T-helper 1 cell treated with Interleukin-12 subunit alpha and Interleukin-12 subunit beta and Interleukin-4 antibody, amounts not matched to agents 30 μg/mL and 1 μg/mL, for 36 hours (primary cell): ENCODE data around the gene GPSM1.

Source experiments
- H3K27ac Mint-ChIP-seq: one replicate; pipeline ENCODE4 v1.8.0; 2021; ENCODE audit warnings: mild to moderate bottlenecking, mixed read lengths
- H3K27me3 Mint-ChIP-seq: one replicate; pipeline ENCODE4 v1.8.0; 2021; ENCODE audit warnings: low read depth, mixed read lengths
- H3K36me3 Mint-ChIP-seq: one replicate; pipeline ENCODE4 v1.8.0; 2021; ENCODE audit warnings: low read depth, mixed read lengths
- H3K4me1 Mint-ChIP-seq: one replicate; pipeline ENCODE4 v1.8.0; 2021; ENCODE audit warnings: low read depth, mixed read lengths
- H3K4me3 Mint-ChIP-seq: one replicate; pipeline ENCODE4 v1.8.0; 2021; ENCODE audit warnings: mild to moderate bottlenecking, moderate library complexity, mixed read lengths
- H3K9me3 Mint-ChIP-seq: one replicate; pipeline ENCODE4 v1.8.0; 2021; ENCODE audit warnings: mixed read lengths

The GPSM1 gene

GRCh38 chr9:136306211-136307208 is 20.8 kb upstream of the GPSM1 start:
- Mint-ChIP-seq H3K4me1 (no peaks in the 10 kb centered on the region), H3K27me3 (peaks cover 3% of the 10 kb centered on the region), H3K36me3 (no peaks in the 10 kb centered on the region), H3K4me3 (no peak overlapping the region), H3K27ac (no peak overlapping the region), H3K9me3 (no peaks in the 10 kb centered on the region)

- H3K27ac Mint-ChIP-seq = no peak overlapping the region
- H3K4me1 Mint-ChIP-seq = no peaks in the 10 kb centered on the region
Observed at GRCh38 chr9:136307215-136307750, 20.1 kb upstream of the GPSM1 start.

GRCh38 chr9:136308006-136308701 is 19.2 kb upstream of the GPSM1 start:
- Mint-ChIP-seq H3K4me1 (no peaks in the 10 kb centered on the region), H3K27ac (no peak overlapping the region), H3K9me3 (no peaks in the 10 kb centered on the region), H3K4me3 (no peak overlapping the region), H3K27me3 (peaks cover 3% of the 10 kb centered on the region), H3K36me3 (no peaks in the 10 kb centered on the region)

More at GRCh38 chr9:136307215-136307750, 20.1 kb upstream of the GPSM1 start:
- Mint-ChIP-seq H3K36me3 (no peaks in the 10 kb centered on the region), H3K9me3 (no peaks in the 10 kb centered on the region), H3K4me3 (no peak overlapping the region), H3K27me3 (peaks cover 3% of the 10 kb centered on the region)

GRCh38 chr9:136308702-136309053 is 18.7 kb upstream of the GPSM1 start:
- H3K9me3 Mint-ChIP-seq = no peaks in the 10 kb centered on the region
- no peaks in the 10 kb centered on the region for H3K4me1 Mint-ChIP-seq
- H3K27me3 Mint-ChIP-seq = peaks cover 3% of the 10 kb centered on the region
- H3K4me3 Mint-ChIP-seq = no peak overlapping the region
- no peak overlapping the region for H3K27ac Mint-ChIP-seq
- no peaks in the 10 kb centered on the region for H3K36me3 Mint-ChIP-seq

GRCh38 chr9:136309101-136309801 is 18.1 kb upstream of the GPSM1 start:
- no peaks in the 10 kb centered on the region for H3K36me3 Mint-ChIP-seq
- no peak overlapping the region for H3K4me3 Mint-ChIP-seq
- no peaks in the 10 kb centered on the region for H3K9me3 Mint-ChIP-seq
- H3K27me3 Mint-ChIP-seq = peaks cover 3% of the 10 kb centered on the region
- H3K4me1 Mint-ChIP-seq = no peaks in the 10 kb centered on the region
- no peak overlapping the region for H3K27ac Mint-ChIP-seq

GRCh38 chr9:136309806-136310220 is 17.5 kb upstream of the GPSM1 start:
- no peak overlapping the region for H3K4me3 Mint-ChIP-seq
- H3K27ac Mint-ChIP-seq = no peak overlapping the region
- H3K27me3 Mint-ChIP-seq = peaks cover 3% of the 10 kb centered on the region
- H3K36me3 Mint-ChIP-seq = no peaks in the 10 kb centered on the region
- H3K4me1 Mint-ChIP-seq = no peaks in the 10 kb centered on the region
- peaks cover 5% of the 10 kb centered on the region for H3K9me3 Mint-ChIP-seq

GRCh38 chr9:136310273-136311030 is 16.9 kb upstream of the GPSM1 start:
- peaks cover 12% of the 10 kb centered on the region for H3K9me3 Mint-ChIP-seq
- peaks cover 1% of the 10 kb centered on the region for H3K36me3 Mint-ChIP-seq
- no peak overlapping the region for H3K4me3 Mint-ChIP-seq
- no peak overlapping the region for H3K27ac Mint-ChIP-seq
- peaks cover 3% of the 10 kb centered on the region for H3K27me3 Mint-ChIP-seq
- H3K4me1 Mint-ChIP-seq = no peaks in the 10 kb centered on the region

GRCh38 chr9:136311051-136312008 is 16.0 kb upstream of the GPSM1 start:
- no peak overlapping the region for H3K4me3 Mint-ChIP-seq
- no peak overlapping the region for H3K27ac Mint-ChIP-seq
- H3K36me3 Mint-ChIP-seq = peaks cover 5% of the 10 kb centered on the region
- no peaks in the 10 kb centered on the region for H3K4me1 Mint-ChIP-seq
- peaks cover under 1% of the 10 kb centered on the region for H3K27me3 Mint-ChIP-seq
- peaks cover 21% of the 10 kb centered on the region for H3K9me3 Mint-ChIP-seq

- Mint-ChIP-seq H3K27me3 (no peaks in the 10 kb centered on the region), H3K4me1 (no peaks in the 10 kb centered on the region), H3K9me3 (peaks cover 22% of the 10 kb centered on the region), H3K4me3 (no peak overlapping the region), H3K27ac (no peak overlapping the region), H3K36me3 (peaks cover 6% of the 10 kb centered on the region)
Observed at GRCh38 chr9:136312009-136312375, 15.3 kb upstream of the GPSM1 start.

- no peaks in the 10 kb centered on the region for H3K27me3 Mint-ChIP-seq
- H3K4me3 Mint-ChIP-seq = no peak overlapping the region
- H3K9me3 Mint-ChIP-seq = peaks cover 22% of the 10 kb centered on the region
- H3K4me1 Mint-ChIP-seq = no peaks in the 10 kb centered on the region
- H3K27ac Mint-ChIP-seq = no peak overlapping the region
- H3K36me3 Mint-ChIP-seq = peaks cover 6% of the 10 kb centered on the region
Observed at GRCh38 chr9:136312436-136312835, 14.9 kb upstream of the GPSM1 start.

- Mint-ChIP-seq H3K4me3 (no peak overlapping the region), H3K4me1 (no peaks in the 10 kb centered on the region), H3K9me3 (peaks cover 22% of the 10 kb centered on the region), H3K27ac (no peak overlapping the region), H3K36me3 (peaks cover 6% of the 10 kb centered on the region), H3K27me3 (no peaks in the 10 kb centered on the region)
Observed at GRCh38 chr9:136313111-136314055, 14.0 kb upstream of the GPSM1 start.

GRCh38 chr9:136314056-136314416 is 13.3 kb upstream of the GPSM1 start:
- peaks cover 22% of the 10 kb centered on the region for H3K9me3 Mint-ChIP-seq
- no peak overlapping the region for H3K27ac Mint-ChIP-seq
- no peaks in the 10 kb centered on the region for H3K27me3 Mint-ChIP-seq
- H3K36me3 Mint-ChIP-seq = peaks cover 6% of the 10 kb centered on the region
- no peaks in the 10 kb centered on the region for H3K4me1 Mint-ChIP-seq
- H3K4me3 Mint-ChIP-seq = no peak overlapping the region
